ENCODE results near the gene RADX.

Gene RADX

DNA sequence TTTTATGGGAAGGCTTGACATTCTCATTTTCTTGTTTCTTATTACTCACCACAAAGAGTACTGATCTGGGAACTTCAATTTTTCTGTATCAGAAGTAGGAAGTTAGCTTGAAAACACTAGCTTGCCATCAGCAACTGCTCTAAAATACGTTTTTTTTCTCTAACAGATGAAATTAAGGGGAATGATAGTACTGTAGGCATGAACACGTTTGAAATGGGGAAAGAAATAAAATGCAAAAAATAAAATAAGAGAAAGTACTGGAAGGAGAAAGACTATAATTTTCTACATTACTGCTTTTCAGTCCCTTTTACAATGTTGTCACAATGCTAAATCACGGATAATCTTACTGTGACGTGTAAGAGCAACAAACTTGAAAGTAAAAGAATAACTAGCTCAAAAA lies 1.5 kb downstream of the RADX start:
- Histone ChIP-seq H3K4me3 (replicated peaks; ENCODE audit: insufficient read depth, low read length) (no peak overlapping the region), H3K27ac (replicated peaks) (no peak overlapping the region)
- no peak for DNase-seq (ENCODE audit: low read depth in 1 of 2, low spot score in 1 of 2)

DNA sequence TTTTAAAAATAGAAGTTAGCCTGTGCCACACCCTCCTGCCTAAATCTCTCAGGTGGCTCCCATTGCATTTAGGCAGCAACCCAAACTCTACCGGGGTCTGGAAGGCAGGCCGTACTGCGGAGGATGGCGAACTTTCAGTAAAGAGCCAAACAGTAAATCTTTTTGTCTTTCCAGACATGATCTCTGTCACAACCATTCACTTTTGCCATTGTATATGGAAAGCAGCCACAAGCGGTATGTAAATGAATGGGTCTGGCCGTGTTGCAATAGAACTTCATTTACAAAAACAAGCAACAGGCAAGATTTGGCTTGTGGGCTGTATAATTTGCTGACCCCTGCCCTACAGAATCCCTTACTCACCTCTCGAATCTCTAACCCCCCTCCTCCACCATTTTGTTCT lies 3.3 kb downstream of the RADX start:
- no peak for DNase-seq (ENCODE audit: low read depth in 1 of 2, low spot score in 1 of 2)
- TF ChIP-seq SPI1 (IDR thresholded peaks at IDR 0.05; ENCODE audit: borderline replicate concordance, low read depth) (no peak), POLR2AphosphoS5 (IDR thresholded peaks at IDR 0.05; ENCODE audit: low read depth) (no peak), GABPA (IDR thresholded peaks at IDR 0.05; ENCODE audit: low read depth) (no peak)
- TF ChIP-seq, protein P1, sequence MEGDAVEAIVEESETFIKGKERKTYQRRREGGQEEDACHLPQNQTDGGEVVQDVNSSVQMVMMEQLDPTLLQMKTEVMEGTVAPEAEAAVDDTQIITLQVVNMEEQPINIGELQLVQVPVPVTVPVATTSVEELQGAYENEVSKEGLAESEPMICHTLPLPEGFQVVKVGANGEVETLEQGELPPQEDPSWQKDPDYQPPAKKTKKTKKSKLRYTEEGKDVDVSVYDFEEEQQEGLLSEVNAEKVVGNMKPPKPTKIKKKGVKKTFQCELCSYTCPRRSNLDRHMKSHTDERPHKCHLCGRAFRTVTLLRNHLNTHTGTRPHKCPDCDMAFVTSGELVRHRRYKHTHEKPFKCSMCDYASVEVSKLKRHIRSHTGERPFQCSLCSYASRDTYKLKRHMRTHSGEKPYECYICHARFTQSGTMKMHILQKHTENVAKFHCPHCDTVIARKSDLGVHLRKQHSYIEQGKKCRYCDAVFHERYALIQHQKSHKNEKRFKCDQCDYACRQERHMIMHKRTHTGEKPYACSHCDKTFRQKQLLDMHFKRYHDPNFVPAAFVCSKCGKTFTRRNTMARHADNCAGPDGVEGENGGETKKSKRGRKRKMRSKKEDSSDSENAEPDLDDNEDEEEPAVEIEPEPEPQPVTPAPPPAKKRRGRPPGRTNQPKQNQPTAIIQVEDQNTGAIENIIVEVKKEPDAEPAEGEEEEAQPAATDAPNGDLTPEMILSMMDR (IDR thresholded peaks at IDR 0.05; ENCODE audit: insufficient read depth, low read length): no peak
- TF ChIP-seq, protein P2, sequence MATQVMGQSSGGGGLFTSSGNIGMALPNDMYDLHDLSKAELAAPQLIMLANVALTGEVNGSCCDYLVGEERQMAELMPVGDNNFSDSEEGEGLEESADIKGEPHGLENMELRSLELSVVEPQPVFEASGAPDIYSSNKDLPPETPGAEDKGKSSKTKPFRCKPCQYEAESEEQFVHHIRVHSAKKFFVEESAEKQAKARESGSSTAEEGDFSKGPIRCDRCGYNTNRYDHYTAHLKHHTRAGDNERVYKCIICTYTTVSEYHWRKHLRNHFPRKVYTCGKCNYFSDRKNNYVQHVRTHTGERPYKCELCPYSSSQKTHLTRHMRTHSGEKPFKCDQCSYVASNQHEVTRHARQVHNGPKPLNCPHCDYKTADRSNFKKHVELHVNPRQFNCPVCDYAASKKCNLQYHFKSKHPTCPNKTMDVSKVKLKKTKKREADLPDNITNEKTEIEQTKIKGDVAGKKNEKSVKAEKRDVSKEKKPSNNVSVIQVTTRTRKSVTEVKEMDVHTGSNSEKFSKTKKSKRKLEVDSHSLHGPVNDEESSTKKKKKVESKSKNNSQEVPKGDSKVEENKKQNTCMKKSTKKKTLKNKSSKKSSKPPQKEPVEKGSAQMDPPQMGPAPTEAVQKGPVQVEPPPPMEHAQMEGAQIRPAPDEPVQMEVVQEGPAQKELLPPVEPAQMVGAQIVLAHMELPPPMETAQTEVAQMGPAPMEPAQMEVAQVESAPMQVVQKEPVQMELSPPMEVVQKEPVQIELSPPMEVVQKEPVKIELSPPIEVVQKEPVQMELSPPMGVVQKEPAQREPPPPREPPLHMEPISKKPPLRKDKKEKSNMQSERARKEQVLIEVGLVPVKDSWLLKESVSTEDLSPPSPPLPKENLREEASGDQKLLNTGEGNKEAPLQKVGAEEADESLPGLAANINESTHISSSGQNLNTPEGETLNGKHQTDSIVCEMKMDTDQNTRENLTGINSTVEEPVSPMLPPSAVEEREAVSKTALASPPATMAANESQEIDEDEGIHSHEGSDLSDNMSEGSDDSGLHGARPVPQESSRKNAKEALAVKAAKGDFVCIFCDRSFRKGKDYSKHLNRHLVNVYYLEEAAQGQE (IDR thresholded peaks at IDR 0.05; ENCODE audit: insufficient replicate concordance, low read depth): no peak

More for the DNA sequence above, 1.5 kb downstream of the RADX start:
- H3K27me3 ChIP-seq (ENCODE audit: insufficient read depth, poor library complexity, severe bottlenecking): peaks cover 5% of the 10 kb centered on the region
- no peak for TF ChIP-seq GABPA (IDR thresholded peaks at IDR 0.05; ENCODE audit: low read depth)
- no peak for TF ChIP-seq POLR2AphosphoS5 (IDR thresholded peaks at IDR 0.05; ENCODE audit: low read depth)
- TF ChIP-seq, protein P1 (IDR thresholded peaks at IDR 0.05; ENCODE audit: insufficient read depth, low read length): no peak
- TF ChIP-seq, protein P2 (IDR thresholded peaks at IDR 0.05; ENCODE audit: insufficient replicate concordance, low read depth): no peak

GRCh38 chrX:106619797-106620196 lies 8.0 kb downstream of the RADX start:
- Histone ChIP-seq H3K4me3 (replicated peaks; ENCODE audit: insufficient read depth, low read length) (no peak overlapping the region), H3K27ac (replicated peaks) (no peak overlapping the region), H3K27me3 (ENCODE audit: insufficient read depth, poor library complexity, severe bottlenecking) (no peaks in the 10 kb centered on the region)
- no peak for DNase-seq (ENCODE audit: low read depth in 1 of 2, low spot score in 1 of 2)
- TF ChIP-seq, protein P1 (IDR thresholded peaks at IDR 0.05; ENCODE audit: insufficient read depth, low read length): no peak
- TF ChIP-seq GABPA (IDR thresholded peaks at IDR 0.05; ENCODE audit: low read depth) (no peak), POLR2AphosphoS5 (IDR thresholded peaks at IDR 0.05; ENCODE audit: low read depth) (no peak), SPI1 (IDR thresholded peaks at IDR 0.05; ENCODE audit: borderline replicate concordance, low read depth) (no peak)
- TF ChIP-seq, protein P2 (IDR thresholded peaks at IDR 0.05; ENCODE audit: insufficient replicate concordance, low read depth): no peak

More for the DNA sequence above, 3.3 kb downstream of the RADX start:
- no peak overlapping the region for H3K4me3 ChIP-seq (replicated peaks; ENCODE audit: insufficient read depth, low read length)
- H3K27ac ChIP-seq (replicated peaks): no peak overlapping the region
- peaks cover 5% of the 10 kb centered on the region for H3K27me3 ChIP-seq (ENCODE audit: insufficient read depth, poor library complexity, severe bottlenecking)
